Rectal smooth muscle tissue (tissue), 1 donor: ENCODE measurements around the gene L1CAM.

ENCODE experiments used
- H3K27ac ChIP-seq: one replicate; pipeline ENCODE4 v1.7.0; 2013; ENCODE audit warnings: low read depth, low read length, inconsistent platforms
- H3K27me3 ChIP-seq: one replicate; pipeline ENCODE4 v1.7.0; 2013; ENCODE audit warnings: low read length; ENCODE audit not compliant: control insufficient read depth, insufficient read depth
- H3K36me3 ChIP-seq: one replicate; pipeline ENCODE4 v1.7.0; 2013; ENCODE audit warnings: low read length; ENCODE audit not compliant: control insufficient read depth, insufficient read depth
- H3K4me1 ChIP-seq: one replicate; pipeline ENCODE4 v1.7.0; 2013; ENCODE audit warnings: low read length; ENCODE audit not compliant: control insufficient read depth, insufficient read depth
- H3K4me3 ChIP-seq: one replicate; pipeline ENCODE4 v1.7.0; 2013; ENCODE audit warnings: low read length
- H3K9ac ChIP-seq: one replicate; pipeline ENCODE4 v1.7.0; 2013; ENCODE audit warnings: low read length

The L1CAM gene

GRCh38 chrX:153905481-153906095 lies 19.6 kb upstream of the L1CAM start:
- no peaks in the 10 kb centered on the region for H3K36me3 ChIP-seq
- H3K27ac ChIP-seq: no peak overlapping the region
- H3K9ac ChIP-seq: no peak overlapping the region
- peaks cover 9% of the 10 kb centered on the region for H3K27me3 ChIP-seq
- H3K4me3 ChIP-seq: no peak overlapping the region
- H3K4me1 ChIP-seq: no peaks in the 10 kb centered on the region

- Histone ChIP-seq H3K36me3 (no peaks in the 10 kb centered on the region), H3K9ac (no peak within 1 kb of the TSS), H3K27me3 (peaks cover 9% of the 10 kb centered on the region), H3K4me3 (no peak within 1 kb of the TSS), H3K4me1 (no peaks in the 10 kb centered on the region), H3K27ac (peak within 1 kb of the TSS; percentile 15)
Measured at GRCh38 chrX:153903991-153904957, 18.3 kb upstream of the L1CAM start, which contains the start of gene AVPR2. Gene AVPR2, plus strand, starts transcription at chrX:153904673. Its CDS starts 473 bp downstream, at chrX:153905146.

GRCh38 chrX:153903238-153903980 lies 17.4 kb upstream of the L1CAM start:
- H3K4me3 ChIP-seq: no peak overlapping the region
- H3K36me3 ChIP-seq: no peaks in the 10 kb centered on the region
- H3K27ac ChIP-seq: peak overlapping the region; percentile 15
- peaks cover 9% of the 10 kb centered on the region for H3K27me3 ChIP-seq
- no peak overlapping the region for H3K9ac ChIP-seq
- H3K4me1 ChIP-seq: no peaks in the 10 kb centered on the region

- Histone ChIP-seq H3K4me1 (no peaks in the 10 kb centered on the region), H3K9ac (no peak overlapping the region), H3K36me3 (no peaks in the 10 kb centered on the region), H3K27me3 (peaks cover 12% of the 10 kb centered on the region), H3K4me3 (no peak overlapping the region), H3K27ac (no peak overlapping the region)
Measured at GRCh38 chrX:153902385-153902784, 16.4 kb upstream of the L1CAM start.

- Histone ChIP-seq H3K27me3 (peaks cover 12% of the 10 kb centered on the region), H3K36me3 (no peaks in the 10 kb centered on the region), H3K27ac (no peak overlapping the region), H3K9ac (no peak overlapping the region), H3K4me3 (no peak overlapping the region), H3K4me1 (no peaks in the 10 kb centered on the region)
Measured at GRCh38 chrX:153901753-153902140, 15.8 kb upstream of the L1CAM start.

- H3K4me3 ChIP-seq: no peak overlapping the region
- H3K4me1 ChIP-seq: no peaks in the 10 kb centered on the region
- no peak overlapping the region for H3K9ac ChIP-seq
- peak overlapping the region; percentile 13 for H3K27ac ChIP-seq
- no peaks in the 10 kb centered on the region for H3K36me3 ChIP-seq
- H3K27me3 ChIP-seq: peaks cover 11% of the 10 kb centered on the region
Measured at GRCh38 chrX:153900831-153901752, 15.1 kb upstream of the L1CAM start.

GRCh38 chrX:153897899-153898298 lies 11.9 kb upstream of the L1CAM start:
- Histone ChIP-seq H3K27ac (no peak overlapping the region), H3K4me1 (no peaks in the 10 kb centered on the region), H3K27me3 (peaks cover 3% of the 10 kb centered on the region), H3K4me3 (no peak overlapping the region), H3K9ac (no peak overlapping the region), H3K36me3 (no peaks in the 10 kb centered on the region)

- no peak overlapping the region for H3K9ac ChIP-seq
- no peak overlapping the region for H3K4me3 ChIP-seq
- no peaks in the 10 kb centered on the region for H3K4me1 ChIP-seq
- no peaks in the 10 kb centered on the region for H3K36me3 ChIP-seq
- H3K27me3 ChIP-seq: peaks cover 17% of the 10 kb centered on the region
- H3K27ac ChIP-seq: no peak overlapping the region
Measured at GRCh38 chrX:153889123-153889522, 3.1 kb upstream of the L1CAM start.

GRCh38 chrX:153888344-153888743 lies 2.4 kb upstream of the L1CAM start:
- Histone ChIP-seq H3K36me3 (no peaks in the 10 kb centered on the region), H3K9ac (no peak overlapping the region), H3K27ac (no peak overlapping the region), H3K4me1 (no peaks in the 10 kb centered on the region), H3K4me3 (no peak overlapping the region), H3K27me3 (peaks cover 24% of the 10 kb centered on the region)

- no peaks in the 10 kb centered on the region for H3K4me1 ChIP-seq
- H3K27ac ChIP-seq: no peak overlapping the region
- H3K36me3 ChIP-seq: no peaks in the 10 kb centered on the region
- H3K4me3 ChIP-seq: no peak overlapping the region
- peaks cover 29% of the 10 kb centered on the region for H3K27me3 ChIP-seq
- H3K9ac ChIP-seq: no peak overlapping the region
Measured at GRCh38 chrX:153887385-153887784, 1.4 kb upstream of the L1CAM start.

- Histone ChIP-seq H3K27ac (no peak overlapping the region), H3K4me3 (no peak overlapping the region), H3K9ac (no peak overlapping the region), H3K36me3 (no peaks in the 10 kb centered on the region), H3K4me1 (no peaks in the 10 kb centered on the region), H3K27me3 (peaks cover 29% of the 10 kb centered on the region)
Measured at GRCh38 chrX:153886915-153887314, 942 bp upstream of the L1CAM start.
